HG02981 (cell line): ENCODE measurements around the gene ABCC6.
"Not testable (repeated sequence)": the region's sequence is repeated elsewhere in the genome, so short reads cannot be mapped to it uniquely, and the experiment has no call there.

Experiments used
- ATAC-seq: cut with Tn5 transposase; IDR thresholded peaks from one replicate; pipeline ENCODE4 v1.9.1; 2021; ENCODE audit warnings: mild to moderate bottlenecking, moderate library complexity; ENCODE audit not compliant: unreplicated experiment

Gene ABCC6

GRCh38 chr16:16162591-16162990 is 60.7 kb downstream of the ABCC6 start:
- ATAC-seq = no peak

- ATAC-seq = not testable (repeated sequence)
Observed at GRCh38 chr16:16161840-16162239, 61.5 kb downstream of the ABCC6 start.

GRCh38 chr16:16161319-16161718 is 62.0 kb downstream of the ABCC6 start:
- ATAC-seq = no peak

GRCh38 chr16:16159662-16160061 is 63.6 kb downstream of the ABCC6 start:
- ATAC-seq = no peak

- no peak for ATAC-seq
Observed at GRCh38 chr16:16158741-16159374, 64.4 kb downstream of the ABCC6 start.

GRCh38 chr16:16158082-16158658 is 65.1 kb downstream of the ABCC6 start:
- no peak for ATAC-seq

- no peak for ATAC-seq
Observed at GRCh38 chr16:16157166-16157565, 66.1 kb downstream of the ABCC6 start.

GRCh38 chr16:16155234-16155633 is 68.1 kb downstream of the ABCC6 start:
- ATAC-seq = no peak

- no peak for ATAC-seq
Observed at GRCh38 chr16:16154281-16154951, 68.9 kb downstream of the ABCC6 start.

- ATAC-seq = not testable (repeated sequence)
Observed at GRCh38 chr16:16153000-16153399, 70.3 kb downstream of the ABCC6 start.

- no peak for ATAC-seq
Observed at GRCh38 chr16:16151315-16151714, 72.0 kb downstream of the ABCC6 start.

- no peak for ATAC-seq
Observed at GRCh38 chr16:16150878-16151152, 72.5 kb downstream of the ABCC6 start.

GRCh38 chr16:16150117-16150877 is 73.0 kb downstream of the ABCC6 start:
- no peak for ATAC-seq

GRCh38 chr16:16149710-16150116 is 73.6 kb downstream of the ABCC6 start:
- no peak for ATAC-seq

GRCh38 chr16:16148755-16149154 is 74.5 kb downstream of the ABCC6 start:
- no peak for ATAC-seq

GRCh38 chr16:16148000-16148599 is 75.2 kb downstream of the ABCC6 start:
- not testable (repeated sequence) for ATAC-seq

- no peak for ATAC-seq
Observed at GRCh38 chr16:16147316-16147999, 75.8 kb downstream of the ABCC6 start.

- ATAC-seq = no peak
Observed at GRCh38 chr16:16146380-16147315, 76.6 kb downstream of the ABCC6 start.

GRCh38 chr16:16145286-16145685 is 78.0 kb downstream of the ABCC6 start:
- no peak for ATAC-seq

- ATAC-seq = no peak
Observed at GRCh38 chr16:16144416-16144815, 78.9 kb downstream of the ABCC6 start.
